GM18508 (cell line): ENCODE measurements around the gene VAV2.

Source experiments
- ATAC-seq: cut with Tn5 transposase; IDR thresholded peaks from one replicate; pipeline ENCODE4 v1.9.1; 2021; ENCODE audit warnings: moderate number of reproducible peaks; ENCODE audit not compliant: insufficient read depth, unreplicated experiment

VAV2 gene

DNA sequence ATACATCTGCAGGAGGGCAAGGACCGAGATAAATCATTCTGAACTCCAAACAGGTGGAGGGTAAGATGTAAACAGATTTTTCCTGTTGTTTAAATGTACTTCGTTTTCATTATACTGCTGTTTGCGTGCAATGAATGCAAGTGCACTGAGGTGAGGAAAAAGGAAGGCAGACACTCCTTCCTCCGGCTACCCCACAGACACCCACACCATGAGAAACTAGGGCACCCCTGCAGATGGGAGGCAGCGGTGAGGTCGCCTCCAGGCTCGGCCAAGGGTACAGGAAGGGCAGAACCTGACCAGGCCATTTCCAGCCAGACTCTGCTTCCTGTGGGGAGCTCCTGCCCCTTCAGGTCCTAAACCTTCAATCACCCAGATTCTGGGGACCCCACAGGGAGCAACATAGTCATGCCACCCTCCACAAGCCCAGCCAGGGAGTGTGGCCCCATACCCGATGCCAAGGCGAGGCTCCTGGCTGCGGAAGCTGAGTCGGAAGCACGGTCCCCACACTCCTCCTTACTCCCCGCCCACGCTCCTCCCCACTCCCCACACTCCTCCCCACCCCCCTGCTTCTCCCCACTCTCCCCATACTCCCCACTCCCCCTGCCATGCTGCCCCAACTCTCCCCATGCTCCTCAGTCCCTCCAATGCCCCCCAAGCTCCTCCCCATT is 37.1 kb downstream of the VAV2 start:
- no peak for ATAC-seq

GRCh38 chr9:133953976-133954709 is 38.0 kb downstream of the VAV2 start:
- no peak for ATAC-seq

DNA sequence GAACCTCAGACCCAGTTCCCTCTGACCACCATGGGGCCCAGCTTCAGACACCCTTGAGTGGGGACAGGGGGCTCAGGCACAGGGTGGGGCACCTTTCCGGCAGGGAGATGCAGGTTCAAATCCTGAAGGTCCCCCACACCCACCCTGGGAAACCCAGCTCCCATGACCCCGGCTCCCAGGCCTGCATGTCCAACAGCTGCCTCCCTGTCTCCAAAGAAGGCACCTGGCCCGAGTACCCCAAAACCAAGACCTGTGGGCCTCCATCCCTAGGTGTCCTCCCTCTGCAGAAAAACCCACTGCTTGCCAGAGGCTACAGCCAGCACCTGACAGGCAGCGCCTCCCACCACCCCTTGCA is 38.5 kb downstream of the VAV2 start:
- ATAC-seq: no peak

DNA sequence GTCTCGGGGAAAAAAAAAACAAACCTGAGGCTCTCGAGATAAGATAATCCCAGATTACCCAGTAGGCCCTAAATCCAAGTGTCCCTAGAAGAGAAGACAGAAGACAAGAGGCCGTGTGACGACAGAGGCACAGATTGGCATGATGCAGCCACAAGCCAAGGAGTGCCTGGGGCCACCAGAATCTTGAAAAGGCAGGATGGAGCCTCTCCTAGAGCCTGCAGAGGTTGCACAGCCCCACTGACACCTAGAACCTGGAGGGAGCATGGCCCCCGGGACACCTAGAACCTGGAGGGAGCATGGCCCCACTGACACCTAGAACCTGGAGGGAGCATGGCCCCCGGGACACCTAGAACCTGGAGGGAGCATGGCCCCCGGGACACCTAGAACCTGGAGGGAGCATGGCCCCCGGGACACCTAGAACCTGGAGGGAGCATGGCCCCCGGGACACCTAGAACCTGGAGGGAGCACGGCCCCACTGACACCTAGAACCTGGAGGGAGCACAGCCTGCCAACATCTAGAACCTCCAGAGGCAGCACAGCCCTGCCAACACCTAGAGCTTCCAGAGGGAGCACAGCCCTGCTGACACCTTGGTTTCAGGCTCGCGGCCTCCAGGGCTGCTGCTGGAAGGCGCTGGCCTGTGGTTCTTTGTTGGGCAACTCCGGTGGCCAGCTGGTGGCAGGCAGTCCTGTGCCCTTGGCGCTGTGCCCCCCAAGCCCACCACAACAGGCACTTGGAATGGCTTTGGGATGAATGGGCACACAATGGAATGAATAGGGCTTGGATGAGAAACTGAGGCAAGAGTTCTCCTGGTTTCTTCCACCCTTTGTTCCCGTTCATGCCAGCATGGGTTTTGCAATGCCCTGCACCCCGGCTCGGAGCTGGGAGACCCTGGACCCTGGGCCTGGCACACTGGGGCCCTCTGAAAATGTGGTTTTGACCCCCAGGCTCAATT is 39.2 kb downstream of the VAV2 start:
- no peak for ATAC-seq

- no peak for ATAC-seq
Observed at GRCh38 chr9:133951265-133951664, 40.9 kb downstream of the VAV2 start.

DNA sequence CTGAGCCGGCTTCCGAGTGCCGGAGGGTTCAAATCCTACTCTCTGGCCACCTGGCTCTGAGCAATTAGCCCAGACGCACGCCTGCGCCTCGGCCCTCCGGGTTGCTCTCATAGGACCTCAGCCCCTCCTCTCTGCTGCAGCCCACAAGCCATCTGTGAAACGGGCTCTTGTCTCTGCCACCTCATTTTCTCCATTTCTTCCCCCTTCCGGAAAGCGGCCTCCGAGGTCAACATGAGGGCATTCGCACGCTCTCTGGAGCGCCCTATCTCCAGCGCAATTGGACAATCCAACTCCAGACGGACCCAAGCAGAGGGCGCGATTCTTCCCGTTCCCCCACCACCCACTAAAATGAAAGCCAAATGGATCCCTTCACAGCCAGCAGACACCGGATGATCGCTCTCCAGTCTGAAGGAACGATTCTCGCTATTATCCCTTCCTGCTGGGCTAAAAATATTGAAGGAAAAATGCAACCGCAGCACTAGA is 41.5 kb downstream of the VAV2 start:
- ATAC-seq: no peak

DNA sequence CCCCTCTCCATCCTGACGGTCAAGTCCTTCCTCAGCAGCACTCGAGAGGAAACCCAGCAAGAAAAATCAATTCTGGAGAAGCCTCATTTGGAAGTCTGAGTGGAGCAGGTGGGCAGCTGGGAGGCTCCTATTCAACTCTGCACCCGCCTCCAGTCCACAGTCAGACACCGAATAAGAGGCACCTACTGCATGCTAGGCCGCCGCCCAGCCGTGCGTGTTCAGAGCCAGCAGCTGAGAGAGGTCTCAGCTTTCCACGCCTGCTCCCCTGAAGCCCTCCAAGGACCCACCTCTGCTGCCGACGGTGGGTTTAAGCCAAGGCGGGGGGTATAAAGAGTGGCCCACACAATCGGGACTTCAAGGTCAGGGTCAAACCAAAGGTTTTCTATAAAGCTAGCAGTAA is 41.9 kb downstream of the VAV2 start:
- ATAC-seq: no peak

DNA sequence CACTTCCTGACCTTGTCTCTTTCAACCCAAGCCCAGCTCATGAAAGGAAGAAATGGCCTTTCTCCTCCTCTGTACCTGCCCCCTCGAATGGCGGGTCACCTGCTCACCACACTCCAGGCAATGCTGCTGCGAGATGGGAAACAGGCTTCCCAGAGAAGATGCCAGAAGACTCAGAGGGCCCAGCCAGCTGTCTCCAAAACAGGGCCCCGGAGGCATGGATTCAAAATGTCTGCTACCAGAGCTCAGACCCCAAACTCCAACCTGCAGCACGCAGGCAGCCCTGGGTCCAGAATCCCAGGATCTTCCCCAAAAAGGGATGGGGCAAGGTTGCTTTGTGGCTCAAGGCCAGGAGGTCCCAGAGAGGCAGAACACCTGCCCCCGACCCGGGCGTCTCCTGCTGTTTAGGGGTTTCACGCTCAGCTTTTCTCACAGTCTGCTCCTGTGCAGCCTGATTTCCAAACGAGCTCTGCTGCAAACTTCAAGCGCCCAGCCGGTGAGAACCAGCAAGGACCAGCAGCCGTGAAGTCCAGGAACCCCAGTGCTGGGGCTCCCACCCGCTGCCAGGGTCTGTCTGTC is 42.5 kb downstream of the VAV2 start:
- ATAC-seq: no peak

GRCh38 chr9:133948561-133949485 is 43.3 kb downstream of the VAV2 start:
- no peak for ATAC-seq

- ATAC-seq: no peak
Observed at GRCh38 chr9:133948131-133948530, 44.0 kb downstream of the VAV2 start.

GRCh38 chr9:133946840-133947486 is 45.2 kb downstream of the VAV2 start:
- ATAC-seq: no peak

- no peak for ATAC-seq
Observed at GRCh38 chr9:133945977-133946753, 46.0 kb downstream of the VAV2 start.

- peak; percentile 37 for ATAC-seq
Observed at GRCh38 chr9:133945314-133945975, 46.7 kb downstream of the VAV2 start.

DNA sequence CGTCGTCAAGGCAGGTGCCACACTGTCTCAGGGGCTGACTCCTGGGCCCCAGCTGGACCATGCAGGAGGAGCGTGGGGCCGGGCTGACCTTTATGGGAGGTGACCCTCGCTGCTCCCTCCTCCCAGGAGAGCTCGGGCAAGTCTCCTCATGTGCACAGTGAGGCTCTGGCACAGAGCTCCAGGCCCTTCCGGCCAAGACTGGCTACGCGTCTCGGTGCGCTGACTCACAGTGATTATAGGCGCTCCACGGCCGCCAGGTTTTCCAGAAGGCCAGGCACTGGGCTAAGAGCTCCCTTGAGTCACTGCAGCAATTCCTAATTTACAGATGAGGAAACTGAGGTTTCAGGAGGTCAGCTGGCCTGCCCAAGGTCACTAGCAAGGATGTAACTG is 47.4 kb downstream of the VAV2 start:
- ATAC-seq: no peak

GRCh38 chr9:133943781-133944745 is 48.1 kb downstream of the VAV2 start:
- no peak for ATAC-seq

- ATAC-seq: no peak
Observed at GRCh38 chr9:133943036-133943780, 48.9 kb downstream of the VAV2 start.
